Thyroid gland (tissue), 4 donors: ENCODE results near the gene MRPL2.

Experiments used
- CTCF ChIP-seq, 6 experiments: fragments of 200-600 bp in 3 of 6; fragments of 450-650 bp in 3 of 6; sonication (generic) in 3 of 6; IDR thresholded peaks; one replicate each; pipeline ENCODE4 v1.5.1; 2016 to 2019; ENCODE audit warnings: antibody characterized with exemption in 6 of 6, mild to moderate bottlenecking in 2 of 6, inconsistent platforms in 1 of 6, moderate library complexity in 1 of 6
- POLR2A ChIP-seq, 2 donors: fragments of 450-650 bp; IDR thresholded peaks; one replicate each; pipeline ENCODE4 v1.6.1; 2017; ENCODE audit warnings: antibody characterized with exemption in 2 of 2, mild to moderate bottlenecking in 2 of 2, moderate library complexity in 1 of 2

GRCh38 chr6:43053545-43054205, 5.6 kb downstream of the MRPL2 start, which contains the start of gene CUL7:
- TF ChIP-seq POLR2A (IDR thresholded peaks at IDR 0.05) (peak; percentile 42 to 91), CTCF (IDR thresholded peaks at IDR 0.05) (no peak)
